Measurements from ENCODE around the gene CCDC24.

Gene CCDC24

DNA sequence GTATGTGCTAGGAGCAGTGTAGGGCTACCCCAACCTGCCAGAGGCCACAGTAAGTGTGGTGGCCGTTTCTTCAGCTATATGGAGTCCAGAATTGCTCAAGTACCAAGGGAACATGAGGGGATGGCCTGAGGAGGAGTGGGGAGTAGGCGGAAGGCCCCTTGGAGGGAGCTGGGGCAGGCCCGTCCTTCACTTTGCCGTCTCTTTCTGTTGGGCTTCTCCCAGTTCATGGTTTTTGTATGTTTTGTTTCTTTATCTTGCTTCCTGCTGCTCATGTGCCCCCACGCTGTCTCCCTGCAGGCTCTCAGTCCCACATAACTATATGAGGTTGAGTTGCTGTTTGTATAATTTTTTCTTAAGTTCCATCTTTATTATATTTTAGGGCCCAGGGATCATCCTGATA lies 27.5 kb upstream of the CCDC24 start:
- no peak for DNase-seq

DNA sequence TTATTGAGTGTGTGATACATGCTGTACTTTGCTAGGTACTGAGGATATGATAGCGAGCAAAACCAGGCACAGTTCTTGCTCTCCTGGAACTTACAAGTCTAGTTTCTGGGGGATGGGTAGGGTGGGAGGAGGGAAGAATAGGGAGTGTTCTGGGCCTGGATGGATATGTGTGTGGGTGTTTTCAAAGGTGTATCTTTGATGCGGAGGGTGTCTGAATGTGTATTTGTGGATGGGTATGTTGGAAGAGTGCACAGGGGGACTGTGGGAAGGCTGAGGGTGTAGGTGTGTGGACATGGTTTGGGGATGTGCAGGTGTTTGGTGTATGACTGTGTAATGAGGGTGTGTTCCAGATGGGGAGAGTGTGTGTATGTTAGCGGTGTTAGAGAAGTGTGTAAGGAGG lies 26.1 kb upstream of the CCDC24 start:
- DNase-seq = no peak

DNA sequence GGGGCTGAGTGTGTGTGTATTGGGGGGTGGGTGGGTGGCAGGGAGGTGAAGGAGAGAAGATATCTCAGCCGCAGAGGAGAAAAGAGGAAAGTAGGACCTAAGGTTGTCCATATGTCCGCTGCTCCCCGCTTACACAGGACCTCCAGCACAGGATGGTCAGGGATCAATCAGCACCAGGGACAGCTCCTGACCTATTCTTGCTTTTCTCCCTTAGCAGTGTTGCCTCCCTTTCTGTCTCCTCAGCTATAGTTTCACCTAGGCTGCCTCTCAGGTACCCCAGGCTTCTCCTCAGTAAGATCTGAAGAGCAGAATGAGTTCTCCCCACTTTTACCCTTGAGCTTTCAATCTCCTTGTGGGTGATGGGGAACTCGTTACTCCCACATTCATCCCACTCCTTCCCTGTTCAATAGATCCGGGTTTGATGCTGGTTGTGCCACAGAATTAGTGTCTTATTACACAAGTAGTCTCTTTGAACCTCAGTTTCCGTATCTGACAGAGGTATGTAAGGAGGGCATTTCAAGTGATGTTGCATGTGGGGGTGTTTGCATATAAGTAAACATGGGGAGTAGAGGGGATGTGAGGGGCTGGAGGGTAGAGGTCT lies 23.0 kb upstream of the CCDC24 start:
- DNase-seq = no peak

DNA sequence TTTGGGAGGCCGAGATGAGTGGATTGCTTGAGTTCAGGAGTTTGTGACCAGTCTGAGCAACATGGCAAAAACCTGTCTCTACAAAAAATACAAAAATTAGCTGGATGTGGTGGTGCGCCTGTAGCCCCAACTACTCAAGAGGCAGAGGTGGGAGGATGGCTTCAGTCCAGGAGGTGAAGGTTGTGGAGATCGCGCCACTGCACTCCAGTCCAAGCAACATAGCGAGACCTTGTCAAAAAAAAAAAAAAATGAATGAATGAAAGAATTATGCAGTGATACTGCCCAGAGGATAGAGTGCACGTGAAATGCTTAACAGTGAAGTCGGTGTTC lies 22.0 kb upstream of the CCDC24 start:
- no peak for DNase-seq

DNA sequence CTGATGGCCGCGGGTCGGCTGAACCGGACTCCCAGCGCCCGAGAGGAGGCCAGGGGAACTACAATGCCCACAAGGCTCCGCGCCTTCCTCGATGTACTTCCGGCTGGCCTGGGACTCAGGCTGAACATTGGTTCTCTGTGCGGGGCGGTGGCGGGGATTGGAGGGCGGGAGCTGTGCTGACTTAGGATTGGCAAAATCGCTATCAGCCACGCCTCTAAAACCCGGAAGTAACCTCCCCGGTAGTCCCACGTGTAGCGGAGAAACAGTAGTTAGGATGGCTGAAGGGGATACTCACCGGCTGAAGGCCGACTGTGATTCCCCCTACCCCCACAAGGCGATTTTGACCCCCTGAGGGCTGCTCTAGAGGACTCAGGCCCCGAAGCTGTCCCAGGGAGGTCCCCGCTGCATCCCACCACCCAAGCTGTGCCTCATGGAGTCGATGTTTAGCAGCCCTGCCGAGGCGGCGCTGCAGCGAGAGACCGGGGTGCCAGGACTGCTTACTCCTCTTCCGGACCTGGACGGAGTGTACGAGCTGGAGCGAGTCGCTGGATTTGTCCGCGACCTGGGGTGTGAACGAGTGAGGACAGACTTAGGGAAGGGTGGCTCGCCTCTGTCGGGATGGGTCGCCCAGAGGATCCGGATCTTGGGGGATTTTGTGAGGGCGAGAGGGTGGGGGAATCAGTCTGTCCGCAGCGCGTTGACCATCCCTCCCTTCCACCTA lies 21.5 kb upstream of the CCDC24 start, which contains the start of gene DPH2:
TSS of gene DPH2 (plus strand) at position 265 of the 721 bp plus-strand sequence. CDS start at position 431, 166 bp downstream.
- peak; percentile 94 for DNase-seq

DNA sequence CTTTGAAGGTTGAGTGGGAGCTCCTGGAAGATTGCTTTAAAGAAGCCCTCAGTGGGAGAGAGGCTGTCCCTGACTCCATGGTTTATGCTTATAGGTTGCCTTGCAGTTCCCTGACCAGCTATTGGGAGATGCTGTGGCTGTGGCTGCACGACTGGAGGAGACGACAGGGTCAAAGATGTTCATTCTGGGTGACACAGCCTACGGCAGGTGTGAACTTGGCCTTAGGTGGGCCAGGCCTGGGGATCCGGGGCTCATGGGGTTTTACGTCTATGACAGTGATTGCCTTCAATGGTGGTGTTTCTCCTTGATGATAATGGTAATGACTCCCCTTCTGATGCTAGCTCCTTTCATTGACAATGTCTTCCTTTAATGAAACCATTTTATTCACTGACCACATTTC lies 20.9 kb upstream of the CCDC24 start:
- DNase-seq = no peak

DNA sequence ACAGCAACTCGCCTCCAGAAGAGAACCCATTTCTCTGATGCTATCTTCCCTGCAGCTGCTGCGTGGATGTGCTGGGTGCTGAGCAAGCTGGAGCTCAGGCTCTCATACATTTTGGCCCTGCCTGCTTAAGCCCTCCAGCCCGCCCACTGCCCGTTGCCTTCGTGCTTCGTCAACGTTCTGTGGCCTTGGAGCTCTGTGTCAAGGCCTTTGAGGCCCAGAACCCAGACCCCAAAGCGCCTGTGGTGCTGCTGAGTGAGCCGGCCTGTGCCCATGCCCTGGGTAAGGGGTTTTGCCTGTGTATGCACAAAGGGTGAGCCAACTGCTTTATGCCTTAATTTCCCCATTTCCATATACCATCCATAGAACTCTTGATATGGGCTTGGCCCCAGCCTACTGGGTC lies 20.5 kb upstream of the CCDC24 start:
- no peak for DNase-seq

DNA sequence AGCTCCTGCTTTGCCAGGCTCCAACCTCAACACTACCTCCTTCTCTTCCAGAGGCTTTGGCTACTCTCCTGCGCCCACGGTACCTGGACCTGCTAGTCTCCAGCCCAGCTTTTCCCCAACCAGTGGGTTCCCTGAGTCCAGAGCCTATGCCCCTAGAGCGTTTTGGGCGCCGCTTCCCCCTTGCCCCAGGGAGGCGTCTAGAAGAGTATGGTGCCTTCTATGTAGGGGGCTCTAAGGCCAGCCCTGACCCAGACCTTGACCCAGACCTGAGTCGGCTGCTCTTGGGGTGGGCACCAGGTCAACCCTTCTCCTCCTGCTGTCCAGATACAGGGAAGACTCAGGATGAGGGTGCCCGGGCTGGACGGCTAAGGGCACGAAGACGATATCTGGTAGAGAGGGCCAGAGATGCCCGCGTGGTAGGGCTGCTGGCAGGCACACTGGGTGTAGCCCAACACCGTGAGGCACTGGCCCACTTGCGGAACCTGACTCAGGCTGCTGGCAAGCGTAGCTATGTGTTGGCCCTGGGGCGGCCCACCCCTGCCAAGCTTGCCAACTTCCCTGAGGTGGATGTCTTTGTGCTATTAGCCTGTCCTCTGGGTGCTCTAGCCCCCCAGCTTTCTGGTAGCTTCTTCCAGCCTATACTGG lies 19.9 kb upstream of the CCDC24 start:
- no peak for DNase-seq

DNA sequence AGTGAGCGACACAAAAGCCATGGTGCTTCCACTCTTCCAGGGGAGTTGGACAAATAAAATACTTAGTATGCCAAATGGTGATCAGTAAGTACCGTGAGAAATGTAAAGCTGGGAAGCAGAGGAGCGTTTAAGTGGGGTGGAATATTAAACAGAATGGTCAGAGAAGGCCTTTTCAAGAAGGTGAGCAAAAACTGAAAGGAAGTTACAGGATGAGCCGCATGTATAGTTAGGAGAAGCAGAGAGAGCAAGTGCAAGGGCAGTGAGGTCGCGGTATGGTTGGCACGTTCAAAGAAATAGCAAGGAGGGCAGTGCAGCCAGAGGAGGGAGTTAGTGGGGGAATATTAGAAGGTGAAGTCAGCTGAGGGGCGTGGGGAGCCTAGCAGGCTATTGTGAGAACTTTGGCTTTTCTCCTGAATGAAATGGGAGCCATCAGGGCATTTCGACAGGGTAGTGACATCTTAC lies 17.4 kb upstream of the CCDC24 start:
- DNase-seq = no peak

DNA sequence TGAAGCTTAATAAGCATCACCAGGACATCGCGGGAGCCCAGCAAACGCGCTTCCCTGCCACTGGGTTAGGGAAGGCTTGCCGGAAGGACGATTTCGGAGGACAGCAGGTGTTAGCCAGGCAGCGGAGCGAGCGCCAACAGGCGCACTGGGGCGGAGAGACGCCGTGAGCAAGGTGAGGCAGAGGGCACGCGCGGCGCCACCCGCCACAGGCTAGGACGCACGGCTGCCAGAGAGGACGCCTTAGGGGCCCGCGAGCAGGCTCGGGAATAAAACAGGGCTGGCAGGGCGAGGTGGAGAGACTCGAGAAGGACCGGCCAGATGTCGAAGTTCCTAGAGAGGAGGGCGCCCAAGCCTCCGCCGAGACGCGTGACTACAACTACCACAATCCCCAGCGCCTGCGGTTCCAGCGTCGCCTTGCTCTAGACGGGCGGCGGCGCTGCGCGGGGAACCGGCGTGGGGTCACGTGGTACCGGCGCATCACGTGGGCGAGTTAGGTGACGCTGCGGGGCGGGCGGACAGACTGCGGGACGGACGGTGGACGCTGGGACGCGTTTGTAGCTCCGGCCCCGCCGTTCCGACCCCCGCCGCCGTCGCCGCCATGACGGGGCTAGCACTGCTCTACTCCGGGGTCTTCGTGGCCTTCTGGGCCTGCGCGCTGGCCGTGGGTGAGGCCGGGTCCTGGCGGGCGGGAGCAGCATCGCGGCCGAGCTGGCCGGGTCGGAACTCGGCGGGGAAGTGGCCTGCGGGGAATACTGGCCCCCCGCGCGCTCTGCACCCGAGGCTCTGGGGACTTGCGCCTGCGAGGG lies 16.8 kb upstream of the CCDC24 start, which contains the start of gene ATP6V0B:
TSS of gene ATP6V0B (plus strand) at position 518 of the 806 bp plus-strand sequence. CDS start at position 599, 81 bp downstream.
- DNase-seq = peak; percentile 88

DNA sequence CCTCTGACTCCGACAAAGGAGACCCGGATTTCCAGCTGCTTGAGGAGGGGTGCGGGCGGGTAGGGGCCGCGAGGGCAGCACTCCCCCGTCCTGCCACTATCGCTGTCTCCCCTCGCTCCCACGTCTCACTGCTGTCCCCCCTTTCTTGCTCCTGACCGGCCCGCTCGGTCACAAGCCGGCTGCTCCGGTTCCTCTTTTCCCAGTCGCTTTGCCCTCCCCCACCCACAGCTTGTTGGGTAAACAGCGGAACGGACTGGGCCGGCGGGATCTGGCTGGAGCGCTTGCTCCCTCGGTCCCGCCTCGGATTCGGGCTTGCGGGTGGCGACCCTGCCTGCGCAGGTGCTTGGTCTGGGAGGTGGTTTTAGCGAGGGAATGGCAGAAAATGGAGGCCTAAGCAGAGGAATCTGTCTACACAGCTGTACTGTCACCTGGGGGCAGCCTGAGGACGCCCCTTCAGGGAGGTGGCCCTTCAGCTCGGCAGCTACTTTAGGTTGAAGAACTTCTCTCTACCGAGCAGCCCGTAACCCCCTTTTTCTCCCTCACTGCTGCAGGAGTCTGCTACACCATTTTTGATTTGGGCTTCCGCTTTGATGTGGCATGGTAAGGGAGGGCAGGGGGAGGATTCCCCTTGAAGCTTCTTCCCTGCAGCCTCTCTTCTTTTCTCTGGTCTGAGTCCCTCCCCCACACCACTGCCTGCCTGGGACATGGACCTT lies 16.0 kb upstream of the CCDC24 start:
- DNase-seq = no peak

DNA sequence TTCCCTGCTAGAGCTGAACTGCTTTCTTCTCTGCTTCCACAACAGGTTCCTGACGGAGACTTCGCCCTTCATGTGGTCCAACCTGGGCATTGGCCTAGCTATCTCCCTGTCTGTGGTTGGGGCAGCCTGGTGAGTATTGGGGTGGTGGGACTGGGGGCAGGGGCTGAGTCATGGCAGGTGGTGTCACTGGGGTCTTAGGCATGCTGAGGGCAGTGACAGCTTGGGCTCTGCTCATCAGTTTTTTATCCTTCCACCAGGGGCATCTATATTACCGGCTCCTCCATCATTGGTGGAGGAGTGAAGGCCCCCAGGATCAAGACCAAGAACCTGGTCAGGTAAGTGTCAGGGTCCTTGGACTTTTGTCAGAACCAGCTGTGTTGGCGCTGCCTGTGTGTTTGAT lies 15.4 kb upstream of the CCDC24 start:
- DNase-seq = no peak

DNA sequence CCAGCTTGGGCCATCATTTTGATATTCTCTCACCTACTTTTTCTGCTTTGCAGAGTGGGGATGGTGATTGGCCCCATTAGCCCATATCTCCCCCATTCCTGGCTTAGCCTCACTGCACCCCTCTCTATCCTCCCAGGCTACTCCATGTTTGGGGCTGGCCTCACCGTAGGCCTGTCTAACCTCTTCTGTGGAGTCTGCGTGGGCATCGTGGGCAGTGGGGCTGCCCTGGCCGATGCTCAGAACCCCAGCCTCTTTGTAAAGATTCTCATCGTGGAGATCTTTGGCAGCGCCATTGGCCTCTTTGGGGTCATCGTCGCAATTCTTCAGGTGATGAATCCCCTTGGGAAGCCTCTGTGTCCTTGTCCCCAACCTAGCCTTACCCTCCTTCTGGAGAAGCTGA lies 14.5 kb upstream of the CCDC24 start:
- no peak for DNase-seq

DNA sequence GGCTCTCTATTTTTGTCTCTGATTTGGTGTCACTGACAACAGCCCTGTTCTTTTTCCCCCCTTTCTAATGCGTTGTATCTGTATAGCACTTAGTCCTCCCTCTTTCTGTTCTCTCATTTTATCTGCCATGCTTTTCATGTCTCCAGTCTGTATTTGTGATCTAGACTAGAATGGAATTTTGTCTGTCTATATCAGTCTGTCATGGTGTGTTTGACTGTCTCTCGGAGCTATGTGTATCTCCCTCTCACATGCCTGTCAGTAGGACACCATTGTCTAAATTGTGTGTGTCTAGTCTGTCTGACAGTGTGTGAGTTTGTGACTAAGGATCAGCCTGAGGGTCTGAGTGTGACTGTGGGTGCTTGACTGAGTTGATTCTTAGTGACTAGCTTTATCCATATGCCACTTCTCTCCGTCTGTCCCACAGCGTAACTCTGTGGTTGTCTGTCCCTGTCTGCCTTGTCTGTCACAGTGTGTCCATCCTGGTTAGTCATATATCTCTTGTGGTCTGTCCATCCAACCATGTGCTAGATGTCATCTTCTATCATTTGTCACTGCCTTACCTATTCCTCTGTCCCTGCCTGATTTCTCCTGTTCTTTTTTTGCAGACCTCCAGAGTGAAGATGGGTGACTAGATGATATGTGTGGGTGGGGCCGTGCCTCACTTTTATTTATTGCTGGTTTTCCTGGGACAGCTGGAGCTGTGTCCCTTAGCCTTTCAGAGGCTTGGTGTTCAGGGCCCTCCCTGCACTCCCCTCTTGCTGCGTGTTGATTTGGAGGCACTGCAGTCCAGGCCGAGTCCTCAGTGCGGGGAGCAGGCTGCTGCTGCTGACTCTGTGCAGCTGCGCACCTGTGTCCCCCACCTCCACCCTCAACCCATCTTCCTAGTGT lies 13.8 kb upstream of the CCDC24 start:
- DNase-seq = no peak

DNA sequence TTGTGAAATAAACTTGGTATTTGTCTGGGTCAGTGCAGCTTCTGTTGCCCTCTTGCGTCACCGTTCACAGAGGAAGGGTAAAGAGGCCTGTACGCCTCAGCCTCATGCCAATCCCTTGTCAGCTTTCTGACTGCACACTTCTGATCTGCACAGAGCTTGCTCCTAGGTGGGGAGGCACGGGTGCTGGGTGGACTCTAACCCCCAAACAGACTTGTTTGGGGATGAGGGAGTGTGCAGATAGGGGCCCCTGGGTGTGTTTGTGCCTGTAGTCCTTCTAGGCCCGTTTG lies 13.2 kb upstream of the CCDC24 start:
- no peak for DNase-seq

DNA sequence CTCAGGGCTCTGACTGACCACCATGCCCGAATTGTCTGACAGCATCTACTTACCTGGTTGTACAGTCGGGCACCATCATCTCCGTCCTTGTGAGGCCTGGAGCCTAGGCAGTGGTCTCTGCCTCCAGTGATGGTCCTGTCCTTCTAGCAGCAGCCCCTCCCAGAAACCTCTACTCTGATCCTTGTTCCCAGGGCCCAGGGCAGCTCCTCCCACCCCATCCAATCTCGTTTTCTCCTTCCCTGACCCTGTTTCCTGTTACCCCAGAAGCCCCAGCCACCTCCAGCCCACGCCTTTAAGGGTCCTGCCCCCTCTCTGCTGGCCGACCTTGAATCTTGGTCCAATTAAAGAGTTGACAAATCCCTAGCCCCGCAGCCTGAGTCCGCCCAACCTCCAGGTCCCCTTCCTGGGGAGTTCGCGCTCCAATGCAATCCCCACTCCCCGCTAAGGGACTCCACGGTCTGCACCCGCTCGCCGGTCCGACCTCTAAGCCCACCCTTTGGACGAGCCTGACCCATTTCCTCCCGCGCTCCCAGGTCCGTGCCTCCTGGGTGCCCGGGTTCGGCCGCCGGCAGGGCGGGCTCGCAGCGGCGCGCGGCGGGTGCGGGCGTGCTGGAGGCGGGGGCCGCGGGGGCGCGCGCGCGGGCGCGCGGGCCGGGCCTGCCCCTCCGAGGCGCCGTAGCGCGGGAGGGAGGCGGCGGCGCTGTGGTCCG lies 12.7 kb upstream of the CCDC24 start, which contains the start of gene B4GALT2:
TSS of gene B4GALT2 (plus strand) at position 660 of the 710 bp plus-strand sequence. CDS start 1,951 bp downstream, outside the sequence.
- no peak for DNase-seq

DNA sequence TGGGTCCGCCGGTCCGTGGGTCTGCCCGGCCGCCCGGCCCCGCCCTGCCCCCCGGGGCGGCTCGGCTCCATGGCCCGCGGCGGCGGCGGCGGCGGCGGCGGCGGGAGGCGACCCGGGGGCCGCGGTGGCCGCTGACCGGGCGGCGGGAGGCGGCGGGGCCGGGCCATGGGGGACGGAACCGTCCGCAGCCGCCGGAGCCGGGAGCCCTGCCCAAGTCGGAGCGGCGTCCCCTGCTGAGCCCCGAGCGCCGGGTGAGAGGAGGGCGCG lies 12.2 kb upstream of the CCDC24 start:
- no peak for DNase-seq

DNA sequence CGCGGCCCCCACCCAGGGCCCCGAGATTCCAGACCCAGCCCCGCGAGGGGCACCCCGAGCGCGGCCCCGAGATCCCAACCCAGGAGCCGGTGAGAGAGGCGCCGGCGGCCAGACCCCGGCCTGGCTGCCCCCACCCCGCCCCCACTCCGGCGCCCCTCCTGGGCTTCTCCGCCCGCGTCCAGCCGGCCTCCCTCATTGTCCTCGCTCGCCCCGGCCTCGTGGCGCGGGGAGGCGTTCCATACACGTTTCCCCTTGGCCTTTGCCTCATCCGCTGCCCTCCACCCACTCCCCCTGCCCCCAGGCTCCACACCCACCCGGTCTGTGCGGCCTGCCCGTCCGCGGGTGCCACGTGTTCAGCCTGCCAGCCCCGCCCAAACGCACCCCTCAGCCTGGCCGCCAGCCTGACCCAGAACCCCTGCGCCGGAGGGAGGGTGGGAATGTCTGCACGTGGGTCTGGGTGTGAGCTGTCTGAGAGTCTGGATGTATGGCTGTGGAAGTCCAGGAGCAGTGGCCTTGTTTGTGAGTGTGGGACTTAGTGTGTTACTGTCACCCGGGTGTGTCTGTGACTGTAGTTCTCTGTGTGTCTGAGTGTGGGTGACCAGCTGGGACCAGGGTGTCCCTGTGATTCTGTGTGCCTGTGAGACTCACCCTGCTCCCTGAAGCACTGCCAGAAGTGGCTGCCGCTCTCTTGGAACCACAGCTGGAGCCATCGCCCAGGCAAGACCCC lies 11.7 kb upstream of the CCDC24 start:
- no peak for DNase-seq

DNA sequence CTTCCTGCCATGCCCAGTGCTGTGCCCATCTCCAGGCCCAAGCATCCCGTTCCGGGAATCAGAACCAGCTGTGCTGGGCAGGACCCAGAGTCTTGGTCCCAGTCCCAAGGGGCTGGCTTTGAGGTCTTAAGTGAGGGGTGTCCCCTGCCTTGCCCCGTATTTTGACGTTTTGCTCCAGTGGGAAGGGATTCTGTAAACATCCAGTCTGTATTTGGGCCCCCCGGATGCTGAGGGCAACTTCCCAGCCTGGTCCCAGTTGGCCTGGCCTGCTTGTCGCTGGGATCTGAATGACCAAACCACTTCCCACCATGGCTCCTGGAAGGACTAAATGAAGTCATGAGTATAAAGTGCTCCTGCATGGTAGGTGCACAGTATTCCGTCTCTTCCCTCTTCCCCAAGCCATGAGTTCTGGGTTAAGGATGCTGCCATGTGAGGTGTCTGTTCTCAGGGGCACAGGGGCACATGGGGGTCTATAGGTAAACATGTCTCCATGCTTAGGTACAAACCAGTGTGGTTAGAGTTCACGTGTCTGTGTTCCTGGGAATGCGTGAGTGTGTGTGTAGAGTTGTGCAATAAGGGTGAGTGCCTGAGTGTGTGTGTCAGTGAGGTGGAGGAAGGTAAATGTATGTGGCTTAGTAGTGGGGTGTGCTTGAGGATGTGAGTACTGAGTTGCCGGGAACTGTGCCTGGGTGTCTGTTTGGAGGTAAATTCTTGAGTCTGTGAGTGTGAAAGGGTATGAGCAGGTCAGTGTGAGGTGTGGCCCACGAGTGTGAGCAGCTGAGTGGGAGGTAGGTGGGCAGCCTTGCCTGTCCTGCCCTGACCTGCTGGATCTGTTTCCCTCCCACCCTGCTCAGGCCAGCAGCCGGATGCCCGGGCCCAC lies 10.9 kb upstream of the CCDC24 start:
- no peak for DNase-seq

DNA sequence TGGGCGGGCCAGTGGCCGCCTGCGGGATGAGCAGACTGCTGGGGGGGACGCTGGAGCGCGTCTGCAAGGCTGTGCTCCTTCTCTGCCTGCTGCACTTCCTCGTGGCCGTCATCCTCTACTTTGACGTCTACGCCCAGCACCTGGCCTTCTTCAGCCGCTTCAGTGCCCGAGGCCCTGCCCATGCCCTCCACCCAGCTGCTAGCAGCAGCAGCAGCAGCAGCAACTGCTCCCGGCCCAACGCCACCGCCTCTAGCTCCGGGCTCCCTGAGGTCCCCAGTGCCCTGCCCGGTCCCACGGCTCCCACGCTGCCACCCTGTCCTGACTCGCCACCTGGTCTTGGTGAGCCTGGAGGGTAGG lies 10.3 kb upstream of the CCDC24 start:
- DNase-seq = no peak
